DMS53 treated with DMSO at 0.1 percent for 48 hours (cell line): ENCODE results near the gene ATAD2B.
A peak's percentile ranks its signal among the peaks of the same experiment; 100 is the strongest.
"Not testable (repeated sequence)": the region's sequence is repeated elsewhere in the genome, so short reads cannot be mapped to it uniquely, and the experiment has no call there.

Experiments
- DNase-seq: peaks from one replicate; lab custom pipeline; 2025; ENCODE audit not compliant: unreplicated experiment; lab: John Stamatoyannopoulos, UW

The ATAD2B gene

DNA sequence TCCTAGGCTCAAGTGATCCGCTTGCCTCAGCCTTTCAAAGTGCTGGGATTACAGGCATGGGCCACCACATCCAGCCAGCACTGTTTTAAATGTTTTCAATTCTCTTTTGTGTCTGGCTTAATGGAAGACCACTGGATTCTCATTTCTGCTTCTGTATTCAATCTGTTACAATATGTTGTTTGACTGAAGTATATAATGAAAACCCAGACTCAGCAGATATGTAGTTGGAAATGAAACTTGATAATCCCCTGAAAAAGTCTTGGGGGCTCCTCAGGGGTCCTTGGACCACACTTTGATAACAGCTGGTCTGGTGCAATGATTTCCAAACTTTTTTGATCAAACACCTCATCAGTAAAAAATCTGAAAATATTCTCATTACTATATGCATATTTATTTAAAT lies 132.7 kb downstream of the ATAD2B start:
- no peak for DNase-seq

DNA sequence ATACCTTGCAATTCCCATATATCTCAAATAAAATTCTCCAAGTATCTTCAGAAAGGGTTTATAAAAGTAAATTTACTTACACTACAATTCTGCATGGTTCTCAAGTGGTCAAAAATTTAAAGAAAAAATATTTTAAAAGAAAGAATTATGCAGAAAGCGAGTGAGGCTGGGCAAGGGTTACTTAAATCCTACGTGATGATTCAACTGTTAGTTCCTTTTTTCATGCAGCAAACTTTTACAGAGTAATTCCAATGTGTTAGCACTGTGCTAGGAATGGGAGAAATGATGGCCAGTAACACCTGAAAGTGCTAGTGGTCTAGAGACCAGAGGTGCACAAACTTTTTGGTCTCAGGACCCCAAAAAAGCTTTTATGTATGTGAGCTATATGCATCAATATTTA lies 133.4 kb downstream of the ATAD2B start:
- no peak for DNase-seq

DNA sequence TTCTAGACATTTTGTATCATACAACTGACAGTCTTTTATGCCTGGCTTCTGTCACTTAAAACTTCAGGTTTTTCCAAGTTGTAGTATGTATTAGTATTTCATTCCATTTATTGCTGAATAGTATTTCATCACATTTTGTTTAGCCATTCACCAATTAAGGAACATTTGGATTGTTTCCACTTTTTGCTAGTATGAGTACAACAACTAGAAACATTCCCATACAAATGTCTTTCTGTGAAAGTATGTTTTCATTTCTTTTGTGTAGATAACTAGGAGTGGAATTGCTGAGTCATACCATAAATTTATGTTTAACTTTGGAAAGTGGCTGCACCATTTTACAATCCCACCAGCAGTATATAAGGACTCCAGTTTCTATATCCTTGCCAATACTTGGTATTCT lies 135.9 kb downstream of the ATAD2B start:
- no peak for DNase-seq

DNA sequence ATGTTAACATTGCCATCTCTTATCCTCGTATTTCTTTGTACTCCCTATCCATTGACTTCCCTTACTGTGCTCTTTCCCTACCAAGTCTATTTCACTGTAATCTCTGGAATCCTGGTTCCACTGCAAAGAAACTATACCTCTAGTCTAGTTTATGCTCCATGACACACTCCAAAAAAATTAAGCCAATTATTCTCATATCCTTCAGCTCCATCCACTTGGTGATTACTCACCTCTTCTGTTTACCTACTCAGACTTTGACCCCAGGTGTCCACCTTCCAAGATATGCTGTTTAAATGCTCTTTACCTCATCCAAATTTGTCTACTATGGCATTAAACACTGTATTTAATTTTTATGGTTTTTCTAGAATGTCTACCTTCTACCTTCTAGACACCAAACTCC lies 137.9 kb downstream of the ATAD2B start:
- DNase-seq = no peak

DNA sequence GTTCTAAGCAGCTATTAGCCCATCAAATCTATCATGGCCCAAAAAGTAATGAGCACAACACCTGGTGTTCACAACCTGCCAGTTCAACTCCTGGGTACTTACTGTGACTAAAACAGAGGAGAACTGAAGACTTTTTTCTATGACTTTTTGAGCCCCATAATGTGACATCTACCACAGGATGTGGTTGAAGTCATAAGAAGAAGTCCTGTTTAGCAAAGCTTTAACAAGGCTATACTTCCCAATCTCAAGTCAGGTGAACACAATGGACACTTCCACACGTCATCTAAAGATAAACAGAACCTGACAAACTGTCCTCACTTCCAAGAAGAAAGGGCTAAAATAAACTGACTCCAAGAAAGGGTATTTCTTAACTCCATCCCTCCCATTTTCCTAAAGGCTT lies 138.8 kb downstream of the ATAD2B start:
- DNase-seq = no peak

DNA sequence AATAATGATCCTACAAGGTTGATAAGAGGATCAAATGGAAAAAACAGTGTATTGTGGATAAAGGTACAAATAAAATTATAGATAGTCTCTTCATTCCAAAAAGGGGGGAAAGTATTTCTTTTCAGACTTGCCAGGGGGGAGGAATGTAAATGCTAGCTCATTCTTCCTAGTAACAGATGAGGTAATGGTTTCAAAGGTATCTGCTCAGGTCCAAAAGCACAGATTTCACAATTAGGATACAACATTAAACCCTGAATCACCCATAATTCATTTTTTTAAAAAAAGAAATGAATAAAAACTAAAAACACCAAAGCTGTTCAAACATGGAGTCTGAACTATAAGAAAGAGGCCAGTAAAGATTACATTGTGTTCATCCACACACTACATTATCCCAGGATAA lies 142.0 kb downstream of the ATAD2B start:
- DNase-seq = no peak

DNA sequence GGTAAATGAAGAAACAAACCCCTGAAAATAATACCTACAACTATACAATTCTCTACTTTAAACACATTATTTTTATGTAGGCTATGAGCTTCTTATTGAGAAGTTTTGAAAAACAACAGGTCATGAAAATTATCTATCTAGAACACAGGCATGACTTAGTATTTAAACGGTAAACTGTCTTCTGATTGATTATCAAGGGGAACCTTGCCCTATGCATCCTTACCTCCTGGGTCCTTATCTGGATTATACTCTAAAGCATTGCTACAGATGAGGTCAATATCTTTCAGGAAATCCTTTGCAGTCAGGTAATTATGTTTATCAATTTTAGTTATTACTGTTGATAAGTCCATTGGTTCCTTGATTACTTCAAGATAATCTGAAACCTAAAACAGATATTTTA lies 144.3 kb downstream of the ATAD2B start:
- no peak for DNase-seq

DNA sequence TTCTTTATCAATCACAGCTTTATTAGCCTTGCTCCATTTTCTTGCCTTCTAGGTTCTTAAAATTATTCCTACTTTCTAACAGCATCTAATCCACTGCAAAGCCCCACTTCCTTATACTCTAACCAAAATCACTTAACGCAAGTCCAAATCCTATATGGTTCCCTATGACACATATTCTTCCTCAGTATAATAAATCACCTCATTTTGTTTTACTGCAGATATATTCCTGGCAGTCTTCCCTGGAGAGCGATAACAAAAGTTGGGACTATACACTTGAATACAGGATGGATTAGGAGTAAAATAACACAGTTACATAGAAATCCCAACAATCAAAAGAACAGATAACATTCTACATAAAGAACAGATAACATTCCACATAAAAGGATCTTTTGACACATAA lies 144.8 kb downstream of the ATAD2B start:
- DNase-seq = no peak

DNA sequence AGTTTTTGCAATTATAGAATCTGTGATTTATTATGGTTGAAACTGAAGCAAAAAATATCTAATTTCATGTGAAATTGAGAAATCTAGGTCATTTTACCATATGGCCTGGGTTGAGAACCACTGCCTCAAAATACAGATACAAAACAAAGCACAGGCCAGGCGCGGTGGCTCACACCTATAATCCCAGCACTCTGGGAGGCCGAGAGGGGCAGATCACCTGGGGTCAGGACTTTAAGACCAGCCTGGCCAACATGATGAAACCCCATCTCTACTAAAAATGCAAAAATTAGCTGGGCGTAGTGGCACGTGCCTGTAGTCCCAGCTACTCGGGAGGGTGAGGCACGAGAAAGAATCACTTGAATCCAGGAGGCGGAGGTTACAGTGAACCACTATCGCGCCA lies 146.5 kb downstream of the ATAD2B start:
- DNase-seq = not testable (repeated sequence)

DNA sequence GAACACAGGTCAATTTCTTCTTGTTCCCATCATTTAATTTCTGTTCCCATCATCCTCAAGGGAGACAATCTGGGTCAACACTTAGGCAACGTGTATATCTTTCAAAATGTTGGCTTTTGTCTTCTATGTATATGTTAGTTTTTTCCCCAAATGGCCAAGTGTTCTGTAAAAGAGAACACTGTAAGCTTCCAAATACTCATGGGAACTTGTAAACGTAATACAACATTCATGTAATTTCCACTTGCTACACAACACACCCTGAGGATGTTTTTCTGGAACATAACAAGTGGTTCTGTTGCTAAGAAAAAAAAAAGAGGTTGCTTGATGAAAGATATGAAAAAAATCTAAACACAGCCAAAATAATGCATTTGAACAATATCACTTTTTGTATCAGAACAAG lies 149.1 kb downstream of the ATAD2B start:
- no peak for DNase-seq

DNA sequence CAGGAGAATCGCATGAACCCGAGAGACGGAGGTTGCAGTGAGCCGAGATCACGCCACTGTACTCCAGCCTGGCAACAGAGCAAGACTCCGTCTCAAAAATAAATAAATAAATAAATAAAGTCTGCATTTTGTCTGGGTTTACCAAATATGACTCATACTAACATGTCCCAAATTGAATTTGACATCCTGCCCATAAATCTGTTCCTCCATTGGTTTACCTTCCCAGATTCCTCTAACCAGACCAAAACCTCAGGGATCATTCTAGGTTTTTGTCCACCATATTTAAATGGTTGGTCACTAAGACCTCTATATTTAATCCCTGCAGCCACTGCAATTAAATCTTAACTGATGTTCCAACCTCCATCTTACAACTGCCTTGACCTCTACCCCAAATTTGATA lies 150.9 kb downstream of the ATAD2B start:
- no peak for DNase-seq

DNA sequence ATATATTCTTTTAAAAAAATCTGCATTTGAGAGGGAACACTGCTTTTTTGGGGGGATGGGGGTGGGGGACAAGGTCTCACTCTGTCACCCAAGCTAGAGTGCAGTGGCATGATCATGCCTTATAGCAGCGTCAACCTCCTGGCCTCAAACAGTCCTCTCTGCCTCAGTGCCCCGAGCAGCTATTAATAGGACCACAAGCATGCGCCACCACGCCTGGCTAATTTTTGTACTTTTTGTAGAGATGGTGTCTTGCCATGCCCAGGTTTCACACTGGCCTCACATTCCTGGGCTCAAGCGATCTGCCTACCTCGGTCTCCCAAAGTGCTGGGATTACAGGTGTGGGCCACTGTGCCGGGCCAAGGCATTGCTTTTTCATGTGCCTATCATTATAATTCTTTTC lies 154.2 kb downstream of the ATAD2B start:
- DNase-seq = no peak

DNA sequence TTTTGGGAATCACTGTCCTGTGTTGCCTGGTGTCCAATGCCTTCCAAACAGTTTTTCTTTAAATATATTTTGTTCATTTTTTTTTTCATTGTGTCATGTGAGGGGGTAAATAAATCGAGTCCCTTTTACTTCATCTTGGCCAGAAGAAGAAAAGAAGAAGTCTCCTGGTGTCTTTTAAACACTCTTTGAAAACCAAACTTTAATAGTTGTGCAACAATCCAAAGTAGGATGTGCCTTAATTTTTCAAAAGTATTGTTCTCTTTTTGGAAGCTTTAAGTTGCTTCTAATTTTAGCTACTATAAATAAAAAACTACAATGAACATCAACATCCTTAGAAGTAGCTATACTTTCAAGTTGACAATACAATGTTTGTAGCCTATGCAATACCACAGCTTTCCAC lies 154.9 kb downstream of the ATAD2B start:
- DNase-seq = no peak

DNA sequence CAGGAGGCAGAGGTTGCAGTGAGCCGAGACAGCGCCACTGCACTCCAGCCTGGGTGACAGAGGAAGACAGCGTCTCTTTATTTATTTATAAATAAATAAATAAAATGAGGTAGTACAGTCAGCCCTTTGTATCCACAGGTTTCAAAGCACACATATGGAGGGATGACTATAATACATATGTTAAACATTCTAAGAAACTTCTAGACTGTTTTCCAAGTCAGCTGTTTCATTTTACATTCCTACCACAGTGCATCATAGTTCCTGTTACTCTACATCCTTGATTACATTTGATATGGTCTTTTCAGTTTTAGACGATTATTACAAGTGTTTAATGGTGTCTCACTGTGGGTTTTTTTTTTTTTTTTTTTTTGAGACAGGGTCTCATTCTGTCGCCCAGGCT lies 157.6 kb downstream of the ATAD2B start:
- DNase-seq = no peak

DNA sequence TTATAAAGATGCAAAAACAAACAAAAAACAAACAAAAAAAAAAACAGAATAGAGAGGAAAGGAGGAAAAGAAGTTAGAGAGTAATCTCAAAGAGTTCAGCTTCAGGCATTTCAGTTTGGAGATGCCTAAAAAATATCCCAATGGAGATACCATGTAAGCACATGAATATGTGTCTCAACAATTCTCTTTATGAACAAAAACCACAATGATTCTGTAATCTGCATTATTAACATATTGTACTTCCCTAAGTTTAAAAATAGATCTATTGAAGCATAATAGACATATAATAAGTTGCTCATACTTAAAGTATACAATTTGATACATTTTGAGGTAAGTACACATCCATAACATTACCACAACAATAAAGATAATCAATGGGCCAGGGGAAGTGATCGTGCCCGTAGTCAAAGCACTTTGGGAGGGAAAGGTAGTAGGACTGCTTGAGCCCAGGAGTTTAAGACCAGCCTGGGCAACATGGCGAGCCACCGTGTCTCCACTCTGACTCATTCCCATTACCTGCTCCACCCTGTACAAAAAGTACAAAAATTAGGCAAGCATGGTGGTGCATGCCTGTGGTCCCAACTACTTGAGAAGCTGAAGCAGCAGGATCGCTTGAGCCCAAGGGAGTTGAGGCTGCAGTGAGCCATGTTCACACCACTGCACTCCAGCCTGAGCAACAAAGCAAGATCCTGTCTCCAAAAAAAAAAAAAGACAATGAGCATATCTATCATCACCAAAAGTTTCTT lies 158.9 kb downstream of the ATAD2B start:
- DNase-seq = no peak

DNA sequence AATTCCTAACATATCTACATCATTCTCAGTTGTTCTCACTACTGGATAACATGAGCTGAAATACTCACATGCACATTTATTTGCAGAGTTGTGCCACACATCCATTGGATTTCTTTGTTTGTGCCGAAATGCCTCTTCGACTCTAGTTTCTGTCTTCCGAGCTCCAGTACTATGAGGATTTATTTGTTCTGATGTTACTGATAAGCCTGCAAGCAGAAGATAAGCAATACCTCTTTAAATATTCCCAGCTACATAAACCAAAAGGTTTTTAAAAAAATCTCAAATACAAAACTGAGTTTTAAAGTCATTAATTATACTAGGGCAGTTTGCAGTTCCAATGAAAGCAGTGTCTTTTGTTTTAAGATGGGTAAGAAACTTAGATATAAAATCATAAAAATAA lies 164.8 kb downstream of the ATAD2B start:
- DNase-seq = no peak

DNA sequence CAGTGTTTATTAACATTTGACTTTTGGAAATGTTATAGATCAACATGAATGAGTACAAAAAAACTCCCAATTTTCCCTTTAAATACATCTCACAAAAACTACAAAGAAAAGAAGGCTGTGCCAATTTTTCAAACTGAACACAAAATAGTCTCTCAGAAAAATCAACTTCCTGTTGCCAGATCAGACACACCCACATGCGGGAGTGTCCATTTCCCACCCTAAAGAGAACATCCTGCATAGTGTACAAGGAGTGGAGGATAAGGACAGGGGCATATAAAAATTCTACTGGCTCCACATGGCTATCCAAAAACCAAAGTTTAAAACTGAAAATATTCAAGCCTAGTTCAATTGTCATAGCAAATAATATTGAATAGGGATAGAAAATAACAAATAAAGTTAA lies 165.3 kb downstream of the ATAD2B start:
- no peak for DNase-seq

DNA sequence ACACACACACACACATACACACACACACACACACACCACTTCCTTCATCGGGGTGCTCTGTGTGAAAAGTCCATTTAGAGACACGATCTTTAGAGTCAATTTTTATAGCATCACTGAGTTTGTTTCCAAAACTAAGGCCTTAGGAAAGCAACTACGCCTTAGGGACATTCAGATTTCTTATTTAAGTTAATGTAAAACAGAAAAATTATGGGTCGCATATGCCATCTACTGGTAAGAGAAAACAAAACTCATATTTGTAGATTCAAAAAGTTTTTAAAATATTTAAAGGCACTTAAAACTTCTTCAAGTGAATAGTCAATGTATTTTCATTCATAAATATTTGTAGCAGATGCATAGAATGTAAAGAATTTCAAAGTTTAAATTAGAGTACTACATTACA lies 166.2 kb downstream of the ATAD2B start:
- DNase-seq = peak; percentile 1

DNA sequence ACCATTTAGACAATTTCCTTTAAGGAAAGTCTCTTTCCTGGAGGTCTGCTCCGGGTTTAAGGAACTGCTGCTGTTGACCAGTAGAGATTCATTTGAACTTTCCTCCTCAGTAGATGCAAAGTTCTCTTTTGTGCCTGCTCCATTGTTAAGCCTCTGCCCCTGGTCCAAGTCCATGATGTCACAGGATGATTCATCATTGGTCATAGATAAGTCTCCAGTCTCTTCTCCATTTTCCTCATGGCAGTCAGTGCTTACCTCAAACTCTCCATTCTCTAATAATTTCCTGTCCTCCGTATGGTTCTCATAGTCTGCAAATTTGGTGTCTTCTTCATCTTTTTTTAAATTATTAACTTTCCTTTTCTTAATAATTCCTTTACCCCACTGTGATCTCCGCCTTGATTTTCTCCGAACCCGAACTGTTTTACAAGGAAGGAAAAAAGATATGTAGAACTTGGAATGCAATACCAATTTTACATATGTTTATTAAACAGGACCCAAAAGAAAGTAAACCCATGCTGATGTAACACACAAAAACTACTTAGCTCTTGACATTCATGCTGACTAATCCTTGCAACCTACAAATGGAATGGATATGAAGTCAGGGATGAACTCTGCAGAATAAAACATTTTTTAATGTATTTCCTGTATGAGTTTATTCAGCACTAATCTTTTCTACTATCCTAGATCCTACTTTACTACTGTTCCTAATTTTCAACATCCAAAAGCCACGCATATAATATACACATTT lies 169.1 kb downstream of the ATAD2B start:
- DNase-seq = peak; percentile 7

DNA sequence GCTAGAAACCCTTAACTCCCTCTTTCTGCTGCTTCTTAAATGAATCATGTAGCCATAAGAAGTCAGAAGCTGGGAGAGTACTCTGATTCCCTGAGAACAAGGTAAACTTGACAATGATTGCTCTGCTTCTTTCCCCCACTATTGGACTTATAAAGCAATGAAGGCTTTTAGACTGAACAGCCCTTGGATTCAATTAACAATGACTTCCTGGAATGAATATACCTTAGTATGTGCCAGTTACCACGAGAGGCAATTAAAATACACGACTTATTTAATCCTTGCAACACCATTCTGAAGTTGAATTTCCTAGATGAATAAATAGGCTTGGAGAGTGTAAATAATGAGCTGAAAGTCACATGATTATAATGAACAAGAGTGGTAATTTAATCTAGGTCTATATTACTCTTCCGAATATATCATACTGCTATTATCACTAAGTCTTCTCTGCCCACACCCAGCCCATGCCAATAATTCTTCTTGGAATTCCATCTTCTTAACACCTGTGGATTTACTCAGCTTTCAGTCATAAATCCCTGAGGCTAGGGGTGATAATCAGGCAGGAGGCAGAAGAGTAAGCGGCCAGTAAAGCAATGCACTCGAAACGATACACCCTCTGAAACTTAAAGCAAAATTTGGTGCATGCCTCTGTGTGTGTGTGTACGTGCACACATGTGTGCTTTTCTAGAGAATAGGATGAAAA lies 170.2 kb downstream of the ATAD2B start:
- no peak for DNase-seq

DNA sequence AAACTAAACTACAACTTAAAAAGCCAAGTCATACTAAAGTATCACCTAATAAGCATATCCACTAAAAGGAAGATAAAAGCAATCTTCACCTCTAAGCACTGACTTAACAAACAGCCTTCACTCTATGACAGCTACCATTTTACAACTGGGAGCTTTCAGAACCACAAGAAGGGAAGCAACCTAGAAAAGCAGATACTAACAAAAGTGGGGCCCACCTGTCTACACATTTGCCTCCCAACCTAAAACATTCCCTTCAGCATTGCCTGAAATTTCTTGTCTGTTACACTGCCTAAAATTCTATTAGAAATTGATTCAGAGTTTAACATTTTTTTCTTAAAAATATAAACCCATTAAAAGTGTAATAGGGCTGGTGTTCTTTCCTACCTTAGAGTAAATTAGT lies 172.0 kb downstream of the ATAD2B start:
- no peak for DNase-seq
